Kidney glomerular epithelial cell (primary cell): Measurements from ENCODE around the gene MGAT5B.

ENCODE experiments used
- DNase-seq: peaks from one replicate; lab custom pipeline; 2025; lab: John Stamatoyannopoulos, UW

MGAT5B gene

DNA sequence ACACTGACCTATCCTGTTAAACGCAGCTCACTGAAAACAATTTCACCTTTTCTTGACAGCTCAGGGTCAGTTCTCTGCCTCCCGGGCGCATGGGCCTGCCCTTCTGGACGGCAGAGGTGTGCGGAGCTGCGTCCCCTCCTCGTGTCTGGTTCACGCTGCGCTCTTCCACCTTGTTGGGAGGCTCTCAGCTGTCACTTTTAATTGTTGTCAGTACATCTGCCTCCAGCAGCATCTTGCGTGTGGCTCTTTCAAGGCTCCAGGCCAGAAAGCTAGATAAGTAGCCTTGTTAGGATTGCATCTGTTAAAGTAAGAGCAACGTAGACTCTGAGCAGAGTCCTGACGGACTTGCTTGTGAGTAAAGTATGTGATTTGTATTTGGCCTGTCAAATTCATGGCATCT is 59.4 kb downstream of the MGAT5B start:
- no peak for DNase-seq

- DNase-seq = no peak
Measured at GRCh38 chr17:76927982-76928381, 59.8 kb downstream of the MGAT5B start.

GRCh38 chr17:76929148-76929547 is 60.9 kb downstream of the MGAT5B start:
- no peak for DNase-seq

- DNase-seq = no peak
Measured at GRCh38 chr17:76929601-76930000, 61.4 kb downstream of the MGAT5B start.

GRCh38 chr17:76930107-76930506 is 61.9 kb downstream of the MGAT5B start:
- no peak for DNase-seq

DNA sequence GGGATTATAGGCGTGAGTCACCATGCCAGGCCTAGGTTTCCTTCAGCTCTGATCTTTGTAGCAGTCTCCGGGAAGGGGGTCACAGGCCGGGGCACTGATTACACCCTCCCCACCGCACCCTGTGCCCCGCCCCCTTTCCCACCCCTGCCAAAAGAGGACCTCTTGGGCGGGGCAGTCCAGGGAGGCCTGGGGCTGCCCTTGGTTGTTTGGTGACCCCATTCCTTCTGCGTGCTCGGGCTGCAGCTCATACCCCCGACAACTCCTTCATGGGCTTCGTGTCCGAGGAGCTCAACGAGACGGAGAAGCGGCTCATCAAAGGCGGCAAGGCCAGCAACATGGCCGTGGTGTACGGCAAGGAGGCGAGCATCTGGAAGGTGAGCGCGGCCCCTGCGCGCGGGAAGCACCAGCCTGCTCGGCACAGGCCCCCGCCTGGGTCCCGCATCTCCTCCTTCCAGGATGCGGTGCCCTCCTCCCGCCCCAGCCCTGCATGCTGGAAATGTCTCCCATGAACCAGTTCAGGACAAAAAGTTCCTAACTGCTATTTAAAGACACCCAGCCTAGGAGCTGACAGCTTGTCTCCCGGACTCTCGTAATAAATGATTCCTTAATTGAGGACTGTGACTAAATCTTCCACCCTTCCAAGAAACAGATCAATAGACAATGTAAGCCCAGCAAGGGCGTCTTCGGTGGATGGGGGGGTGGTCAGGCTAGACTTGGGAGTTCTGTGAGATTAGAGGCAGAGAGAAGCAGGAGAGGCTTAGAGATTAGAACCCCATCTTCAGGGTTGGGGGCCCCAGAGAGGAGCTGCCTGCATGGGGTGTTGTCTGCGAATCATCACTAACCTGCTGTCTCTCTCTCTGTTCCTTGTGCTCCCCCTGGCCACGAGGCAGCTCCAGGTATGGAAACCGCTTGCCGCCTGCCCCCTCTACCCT is 64.5 kb downstream of the MGAT5B start:
- DNase-seq = no peak

DNA sequence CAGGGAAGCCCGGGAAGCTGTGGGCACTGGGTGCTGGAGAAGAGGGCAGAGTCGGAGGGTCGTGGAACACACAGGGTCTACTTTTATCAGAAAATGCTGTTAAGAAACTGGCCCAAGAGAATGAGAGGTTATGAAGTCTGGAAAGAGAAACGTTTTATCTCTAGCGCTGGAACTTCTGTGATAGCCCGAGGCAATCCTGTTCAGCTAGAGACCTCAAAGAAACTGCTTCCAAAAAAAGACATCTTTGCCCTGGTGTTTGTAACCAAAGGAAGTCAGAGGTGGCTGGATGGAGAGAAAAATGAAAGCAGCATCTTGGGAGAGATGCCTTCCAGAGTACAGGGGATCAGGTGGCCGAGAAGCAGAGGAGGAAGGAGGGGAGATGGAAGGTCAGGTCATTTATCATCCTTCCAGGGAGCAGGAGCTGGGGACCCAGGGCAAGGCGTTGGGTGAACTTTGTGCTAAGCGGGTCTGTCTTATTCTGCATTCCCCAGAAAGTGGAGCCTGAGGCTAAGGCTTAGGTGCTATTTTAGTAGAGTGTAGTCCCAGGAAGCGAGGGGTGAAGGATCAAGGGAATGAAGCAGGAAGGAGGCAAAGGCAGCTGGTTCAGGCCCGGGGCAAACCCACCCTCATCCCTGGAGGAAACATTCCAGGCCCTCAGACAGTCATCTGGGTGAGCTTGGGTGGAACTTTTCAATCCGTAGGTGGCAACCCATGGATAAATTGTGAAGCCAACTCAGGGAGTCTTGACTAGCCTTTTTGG is 66.5 kb downstream of the MGAT5B start:
- no peak for DNase-seq

- DNase-seq = no peak
Measured at GRCh38 chr17:76935331-76935730, 67.1 kb downstream of the MGAT5B start.

- DNase-seq = no peak
Measured at GRCh38 chr17:76937238-76937637, 69.0 kb downstream of the MGAT5B start.

DNA sequence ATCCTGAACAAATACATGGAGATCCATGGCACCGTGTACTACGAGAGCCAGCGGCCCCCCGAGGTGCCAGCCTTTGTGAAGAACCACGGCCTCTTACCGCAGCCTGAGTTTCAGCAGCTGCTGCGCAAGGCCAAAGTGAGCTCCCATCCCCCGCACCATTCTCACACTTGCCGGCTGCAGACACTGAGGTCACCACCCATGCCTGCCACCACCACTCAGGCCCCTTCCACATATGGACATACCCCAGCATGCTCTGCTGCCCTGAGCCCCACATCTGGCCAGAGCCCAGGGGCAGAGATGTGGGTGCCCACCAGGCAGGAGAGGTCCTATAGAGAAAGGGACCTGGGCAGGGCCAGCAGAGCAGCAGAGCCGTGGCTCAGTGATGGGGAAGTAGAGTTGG is 69.8 kb downstream of the MGAT5B start:
- no peak for DNase-seq

DNA sequence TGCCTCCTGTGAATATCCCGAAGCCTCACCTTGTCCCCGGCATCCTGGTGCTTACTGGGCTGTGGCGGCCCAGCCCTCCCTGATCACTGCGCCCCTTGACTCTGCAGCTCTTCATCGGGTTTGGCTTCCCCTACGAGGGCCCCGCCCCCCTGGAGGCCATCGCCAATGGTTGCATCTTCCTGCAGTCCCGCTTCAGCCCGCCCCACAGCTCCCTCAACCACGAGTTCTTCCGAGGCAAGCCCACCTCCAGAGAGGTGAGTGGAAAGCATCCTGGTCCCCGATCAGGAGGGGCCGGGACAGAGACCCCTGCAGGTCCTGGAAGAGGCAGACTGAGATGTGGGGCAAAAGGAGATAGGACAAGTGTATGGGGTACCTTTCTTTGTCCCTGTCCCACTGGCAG is 72.1 kb downstream of the MGAT5B start:
- DNase-seq = no peak

GRCh38 chr17:76940738-76941350 is 72.6 kb downstream of the MGAT5B start:
- DNase-seq = no peak

GRCh38 chr17:76943202-76943601 is 75.0 kb downstream of the MGAT5B start:
- no peak for DNase-seq

DNA sequence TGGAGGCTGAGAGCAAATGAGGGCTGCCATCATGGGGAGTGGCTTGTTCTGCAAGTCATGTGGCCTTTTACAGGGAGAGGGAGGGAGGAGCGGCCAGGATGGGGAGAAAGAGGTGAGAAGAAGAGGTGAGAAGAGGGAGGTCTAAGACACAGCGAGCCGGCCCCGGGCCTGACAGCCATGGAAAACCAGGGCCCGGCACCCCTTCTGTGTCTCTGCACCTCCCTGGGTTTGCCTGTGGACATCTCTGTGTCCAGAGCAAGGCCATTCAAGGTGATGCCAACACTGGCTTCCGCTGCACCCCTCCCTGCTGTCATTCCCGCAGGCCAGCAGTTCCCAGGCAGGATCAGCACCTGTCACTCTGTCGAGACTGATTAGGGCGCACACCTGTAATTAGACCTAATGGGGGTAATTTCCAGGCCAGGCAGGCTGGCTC is 75.6 kb downstream of the MGAT5B start:
- no peak for DNase-seq

DNA sequence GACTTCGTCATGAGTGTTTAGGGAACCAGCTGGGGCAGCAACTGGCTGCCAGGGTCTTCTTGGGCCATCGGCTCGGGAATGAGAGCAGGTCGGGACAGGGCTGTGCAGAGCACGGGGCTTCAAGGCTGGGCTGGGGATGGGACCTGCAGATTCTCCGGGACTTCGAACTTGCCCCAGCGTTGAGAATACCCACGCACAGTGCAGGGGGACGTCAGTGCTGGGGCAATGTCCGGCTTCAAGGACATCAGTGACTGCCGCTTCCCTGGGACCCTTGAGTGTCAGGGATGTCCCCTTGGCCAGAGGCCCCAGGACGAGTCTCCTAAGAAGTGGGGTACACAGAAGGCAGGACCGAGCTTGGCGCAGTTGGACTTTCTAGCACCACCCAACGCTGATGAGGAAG is 76.3 kb downstream of the MGAT5B start:
- DNase-seq = no peak

GRCh38 chr17:76946111-76946771 is 78.0 kb downstream of the MGAT5B start:
- no peak for DNase-seq

DNA sequence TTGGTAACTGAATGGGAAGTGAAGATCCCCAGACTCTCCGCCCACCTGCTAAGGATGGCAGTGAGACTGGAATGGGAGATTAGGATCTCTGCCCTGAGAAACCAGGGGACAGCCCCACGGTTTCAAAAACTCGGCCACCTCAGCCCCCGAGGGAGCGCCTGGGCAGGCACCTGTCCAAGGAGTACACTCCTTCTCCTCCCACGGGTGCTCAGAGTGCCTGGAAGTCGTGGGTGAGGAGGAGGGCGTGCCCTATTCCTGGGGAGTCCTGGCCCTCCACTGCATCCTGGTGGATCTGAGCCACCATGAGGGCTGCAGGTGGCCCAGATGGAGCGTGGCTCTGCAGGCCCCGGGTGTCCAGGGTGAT is 78.5 kb downstream of the MGAT5B start:
- DNase-seq = no peak

- no peak for DNase-seq
Measured at GRCh38 chr17:76947309-76947708, 79.1 kb downstream of the MGAT5B start.

DNA sequence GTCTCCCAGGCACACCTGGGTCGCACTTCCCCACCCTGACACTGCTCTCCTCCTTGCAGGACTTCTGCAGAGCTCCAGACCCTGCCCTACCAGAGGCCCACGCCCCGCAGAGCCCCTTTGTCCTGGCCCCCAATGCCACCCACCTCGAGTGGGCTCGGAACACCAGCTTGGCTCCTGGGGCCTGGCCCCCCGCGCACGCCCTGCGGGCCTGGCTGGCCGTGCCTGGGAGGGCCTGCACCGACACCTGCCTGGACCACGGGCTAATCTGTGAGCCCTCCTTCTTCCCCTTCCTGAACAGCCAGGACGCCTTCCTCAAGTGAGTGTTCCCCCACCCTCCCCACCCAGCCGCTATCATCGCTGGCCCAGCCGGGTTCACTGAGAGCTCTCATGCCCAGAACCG is 79.6 kb downstream of the MGAT5B start:
- DNase-seq = no peak

GRCh38 chr17:76948301-76948700 is 80.1 kb downstream of the MGAT5B start:
- no peak for DNase-seq

DNA sequence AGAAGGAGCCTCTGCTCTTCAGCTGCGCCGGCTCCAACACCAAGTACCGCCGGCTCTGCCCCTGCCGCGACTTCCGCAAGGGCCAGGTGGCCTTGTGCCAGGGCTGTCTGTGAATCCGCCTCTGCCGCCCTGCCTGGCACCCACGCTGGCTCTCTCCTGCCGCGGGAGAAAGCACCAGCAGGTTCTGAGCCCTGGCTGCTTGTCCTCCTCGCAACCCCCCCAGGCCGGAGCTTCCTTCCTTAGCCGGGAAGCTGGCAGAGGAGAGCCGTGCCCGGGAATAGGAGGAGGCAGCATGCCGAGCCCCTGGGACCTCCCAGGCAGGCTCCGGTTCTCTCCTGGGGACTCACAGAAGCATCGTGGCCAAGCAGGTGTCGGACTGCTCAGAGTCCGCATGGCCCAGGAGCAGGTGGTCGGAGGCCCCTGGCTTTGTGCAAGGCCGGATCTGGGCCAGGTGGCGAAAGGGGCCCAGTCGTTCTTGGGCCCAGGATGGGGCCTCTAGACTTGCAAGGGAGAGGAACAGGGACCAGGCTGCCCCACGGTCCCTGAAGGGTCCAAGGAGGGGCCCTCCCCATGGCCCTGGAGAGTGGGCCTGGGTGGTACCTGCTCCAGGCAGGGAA is 80.6 kb downstream of the MGAT5B start:
- no peak for DNase-seq
